HFF-Myc (cell line): ENCODE data around the gene ADPRH.

Experiments
- DNase-seq: peaks from one replicate; pipeline ENCODE4 v3.0.0-alpha.2; 2011; ENCODE audit warnings: low read depth; ENCODE audit errors: extremely low read depth
- H3K4me3 ChIP-seq: replicated peaks from 2 replicates; pipeline ENCODE4 v1.5.1; 2011; ENCODE audit warnings: low read depth, mild to moderate bottlenecking, control low read depth, low read length
- CTCF ChIP-seq: IDR thresholded peaks from 2 replicates; pipeline ENCODE4 v1.5.1; 2012; ENCODE audit warnings: mild to moderate bottlenecking, low read depth, low read length, control low read depth; ENCODE audit errors: missing control alignments

Gene ADPRH

GRCh38 chr3:119585856-119586570 is 6.7 kb downstream of the ADPRH start:
- no peak overlapping the region for H3K4me3 ChIP-seq
- no peak for TF ChIP-seq CTCF
- DNase-seq: no peak

- TF ChIP-seq CTCF: no peak
- no peak for DNase-seq
- H3K4me3 ChIP-seq: no peak overlapping the region
Measured at GRCh38 chr3:119586733-119587172, 7.5 kb downstream of the ADPRH start.

GRCh38 chr3:119588112-119588511 is 8.8 kb downstream of the ADPRH start:
- H3K4me3 ChIP-seq: no peak overlapping the region
- DNase-seq: no peak
- no peak for TF ChIP-seq CTCF

- no peak for TF ChIP-seq CTCF
- H3K4me3 ChIP-seq: no peak overlapping the region
- DNase-seq: no peak
Measured at GRCh38 chr3:119589102-119589773, 9.9 kb downstream of the ADPRH start.

GRCh38 chr3:119590706-119591105 is 11.4 kb downstream of the ADPRH start:
- no peak overlapping the region for H3K4me3 ChIP-seq
- no peak for TF ChIP-seq CTCF
- no peak for DNase-seq

- TF ChIP-seq CTCF: no peak
- DNase-seq: no peak
- H3K4me3 ChIP-seq: no peak overlapping the region
Measured at GRCh38 chr3:119592861-119593260, 13.6 kb downstream of the ADPRH start.
